HEK293 (cell line): ENCODE data around the gene BAX.

Experiments used
- CTCF ChIA-PET: fragments of 350-600 bp; formaldehyde crosslinking; extraction: SDS; loops from one replicate; lab custom pipeline; 2021; ENCODE audit warnings: antibody characterized with exemption; lab: Yijun Ruan, JAX
- POLR2A ChIA-PET: fragments of 300-600 bp; formaldehyde crosslinking; extraction: SDS; loops from one replicate; lab custom pipeline; 2020; ENCODE audit warnings: antibody characterized with exemption, inconsistent platforms; lab: Yijun Ruan, JAX
- H3K27ac ChIP-seq: fragments of 200-500 bp; sonication (Bioruptor generic); 2 replicates; pipeline ENCODE4 v1.5.1; 2014; ENCODE audit warnings: low read depth, low read length, control low read depth, inconsistent platforms; ENCODE audit errors: extremely low read depth
- H3K36me3 ChIP-seq, 2 experiments: fragments of 200-500 bp in 1 of 2; sonication (Bioruptor generic) in 1 of 2; 1 replicate in 1 of 2; 2 replicates in 1 of 2; pipeline ENCODE4 v1.5.1; 2014 to 2017; ENCODE audit warnings: inconsistent platforms in 2 of 2, low read length in 2 of 2; ENCODE audit not compliant: control insufficient read depth in 2 of 2, insufficient read depth in 1 of 2
- H3K4me1 ChIP-seq: fragments of 200-500 bp; sonication (Bioruptor generic); 2 replicates; pipeline ENCODE4 v1.5.1; 2014; ENCODE audit warnings: mild to moderate bottlenecking, low read length, inconsistent platforms; ENCODE audit not compliant: control insufficient read depth, insufficient read depth
- H3K4me3 ChIP-seq: 2 replicates; pipeline ENCODE4 v1.5.1; 2011; ENCODE audit warnings: low read depth, mild to moderate bottlenecking, control low read depth, low read length, moderate library complexity
- H3K9me3 ChIP-seq: fragments of 200-500 bp; sonication (Bioruptor generic); 2 replicates; pipeline ENCODE4 v1.5.1; 2014; ENCODE audit warnings: low read depth, low read length, inconsistent platforms; ENCODE audit not compliant: control insufficient read depth, insufficient read depth
- AEBP2 ChIP-seq: fragments of 450-650 bp; formaldehyde crosslinking; IDR thresholded peaks from 2 replicates; pipeline ENCODE4 v1.5.1; 2016; ENCODE audit warnings: missing biosample characterization, missing genetic modification characterization, borderline replicate concordance
- GFI1B ChIP-seq: fragments of 450-650 bp; formaldehyde crosslinking; IDR thresholded peaks from 2 replicates; pipeline ENCODE4 v1.5.1; 2016; ENCODE audit warnings: missing biosample characterization, missing genetic modification characterization
- INSM2 ChIP-seq: fragments of 450-650 bp; formaldehyde crosslinking; IDR thresholded peaks from 2 replicates; pipeline ENCODE4 v1.5.1; 2016; ENCODE audit warnings: missing biosample characterization, missing genetic modification characterization
- OVOL3 ChIP-seq: fragments of 450-650 bp; formaldehyde crosslinking; IDR thresholded peaks from 2 replicates; pipeline ENCODE4 v1.5.1; 2016; ENCODE audit warnings: missing biosample characterization, missing genetic modification characterization
- PBX3 ChIP-seq: sonication (generic); formaldehyde crosslinking; IDR thresholded peaks from 2 replicates; pipeline ENCODE4 v1.8.1; 2022; ENCODE audit warnings: mild to moderate bottlenecking, moderate library complexity, missing genetic modification reagents
- PRDM10 ChIP-seq: fragments of 450-650 bp; formaldehyde crosslinking; IDR thresholded peaks from 2 replicates; pipeline ENCODE4 v1.5.1; 2016; ENCODE audit warnings: missing biosample characterization, missing genetic modification characterization
- SCRT2 ChIP-seq: fragments of 450-650 bp; formaldehyde crosslinking; IDR thresholded peaks from 2 replicates; pipeline ENCODE4 v1.5.1; 2016; ENCODE audit warnings: missing biosample characterization, missing genetic modification characterization
- TCF7L2 ChIP-seq: IDR thresholded peaks from 2 replicates; pipeline ENCODE4 v1.6.1; 2011; ENCODE audit warnings: low read depth, mild to moderate bottlenecking, inconsistent platforms, low read length, moderate library complexity, borderline replicate concordance
- ZBTB10 ChIP-seq: fragments of 450-650 bp; formaldehyde crosslinking; IDR thresholded peaks from 2 replicates; pipeline ENCODE4 v1.5.1; 2016; ENCODE audit warnings: missing biosample characterization, missing genetic modification characterization
- ZBTB11 ChIP-seq: fragments of 450-650 bp; formaldehyde crosslinking; conservative IDR thresholded peaks from 2 replicates; pipeline ENCODE4 v1.5.1; 2016; ENCODE audit warnings: low read depth, missing biosample characterization, missing genetic modification characterization
- ZBTB20 ChIP-seq: fragments of 450-650 bp; formaldehyde crosslinking; IDR thresholded peaks from 2 replicates; pipeline ENCODE4 v1.5.1; 2016; ENCODE audit warnings: missing biosample characterization, missing genetic modification characterization
- ZNF140 ChIP-seq: fragments of 450-650 bp; formaldehyde crosslinking; IDR thresholded peaks from 2 replicates; pipeline ENCODE4 v1.5.1; 2016; ENCODE audit warnings: missing biosample characterization, missing genetic modification characterization
- ZNF202 ChIP-seq: fragments of 450-650 bp; formaldehyde crosslinking; IDR thresholded peaks from 2 replicates; pipeline ENCODE4 v1.5.1; 2016; ENCODE audit warnings: missing biosample characterization, missing genetic modification characterization, borderline replicate concordance
- ZNF335 ChIP-seq: fragments of 450-650 bp; formaldehyde crosslinking; conservative IDR thresholded peaks from 2 replicates; pipeline ENCODE4 v1.5.1; 2016; ENCODE audit warnings: missing biosample characterization, missing genetic modification characterization
- ZNF391 ChIP-seq: fragments of 450-650 bp; formaldehyde crosslinking; IDR thresholded peaks from 2 replicates; pipeline ENCODE4 v1.5.1; 2016; ENCODE audit warnings: low read depth, missing biosample characterization, missing genetic modification characterization, borderline replicate concordance
- ZNF404 ChIP-seq: fragments of 450-650 bp; formaldehyde crosslinking; IDR thresholded peaks from 2 replicates; pipeline ENCODE4 v1.5.1; 2017; ENCODE audit warnings: missing biosample characterization, missing genetic modification characterization
- ZNF473 ChIP-seq: fragments of 450-650 bp; formaldehyde crosslinking; IDR thresholded peaks from 2 replicates; pipeline ENCODE4 v1.5.1; 2017; ENCODE audit warnings: missing biosample characterization, missing genetic modification characterization
- ZNF488 ChIP-seq: fragments of 450-650 bp; formaldehyde crosslinking; IDR thresholded peaks from 2 replicates; pipeline ENCODE4 v1.5.1; 2016; ENCODE audit warnings: missing biosample characterization, missing genetic modification characterization
- ZNF514 ChIP-seq: fragments of 450-650 bp; formaldehyde crosslinking; IDR thresholded peaks from 2 replicates; pipeline ENCODE4 v1.5.1; 2016; ENCODE audit warnings: missing biosample characterization, missing genetic modification characterization

BAX gene

GRCh38 chr19:48992581-48993174 lies 38.0 kb downstream of the BAX start:
- H3K4me1 ChIP-seq = peaks cover 12% of the 10 kb centered on the region; the same call in 1 of the 2 replicates
- H3K4me3 ChIP-seq = peak overlapping the region; percentile 54
- peaks cover 18 to 34% of the 10 kb centered on the region in 2 experiments; a peak in 2 of 3 replicates for H3K36me3 ChIP-seq
- POLR2A ChIA-PET = interaction anchor here (0.9 to 2.8 kb wide), 26 partner anchors 9 to 459 kb away, joined by 3 to 33 read pairs (median 7); partner anchors contain the start of genes DHDH, LHB, LIN7B and NTF4
- peak overlapping the region; percentile 81 for H3K27ac ChIP-seq
- CTCF ChIA-PET = interaction anchor here (0.6 to 2.9 kb wide), 39 partner anchors 9 to 366 kb away, joined by 3 to 79 read pairs (median 5); partner anchors contain the start of genes CGB2, CGB7 and NUCB1
- no peaks in the 10 kb centered on the region for H3K9me3 ChIP-seq
- TF ChIP-seq GFI1B (tag by site-specific recombination) (no peak), PRDM10 (tag by site-specific recombination) (no peak), ZBTB20 (peak; percentile 99), ZNF404 (tag by site-specific recombination) (no peak), ZNF514 (tag by site-specific recombination) (no peak), ZBTB11 (tag by site-specific recombination) (peak; percentile 60; the same call in 1 of the 2 replicates), SCRT2 (tag by site-specific recombination) (no peak), ZBTB10 (tag by site-specific recombination) (no peak), TCF7L2 (no peak), OVOL3 (tag by site-specific recombination) (0 out of 2 replicates have a peak, but pooled peaks have one; percentile 23), ZNF488 (tag by site-specific recombination) (no peak), ZNF335 (tag by site-specific recombination) (peak; percentile 80), PBX3 (CRISPR knock-in tag) (no peak), AEBP2 (tag by site-specific recombination) (no peak), ZNF140 (tag by site-specific recombination) (no peak), ZNF202 (tag by site-specific recombination) (no peak), ZNF473 (tag by site-specific recombination) (no peak), INSM2 (tag by site-specific recombination) (no peak), ZNF391 (tag by site-specific recombination) (0 out of 2 replicates have a peak, but pooled peaks have one; percentile 21)
